PC-9 (cell line): ENCODE results near the gene SLC37A4. TPM values are rescaled to one million over a fixed set of nuclear protein-coding genes. Genes with fewer than 3 reads are reported as not detected.

ENCODE experiments used
- BruUV-seq: library from RNA; stranded (reverse); fragments of 400-500 nt; replicated peaks from 2 replicates; lab custom pipeline; 2021; lab: Mats Ljungman, UMichigan
- CTCF ChIA-PET: fragments of 300-600 bp; sonication (Branson Sonifier 250); formaldehyde crosslinking; loops from one replicate; lab custom pipeline; 2022; ENCODE audit warnings: antibody characterized with exemption; lab: Charles Lee
- POLR2A ChIA-PET: fragments of 300-600 bp; sonication (Branson Sonifier 250); formaldehyde crosslinking; loops from one replicate; lab custom pipeline; 2022; ENCODE audit warnings: antibody characterized with exemption; ENCODE audit not compliant: unreplicated experiment; lab: Charles Lee
- DNase-seq, 2 experiments: peaks; one replicate each; pipeline versions ENCODE4 v3.0.0 to v3.0.0-alpha.2; 2015 to 2022; ENCODE audit warnings: mixed read lengths in 1 of 2
- H2AFZ ChIP-seq: fragments of 200-600 bp; sonication (generic); 2 replicates; pipeline ENCODE4 v1.8.1; 2017; ENCODE audit warnings: antibody characterized with exemption
- H3F3A ChIP-seq: fragments of 200-600 bp; sonication (generic); 2 replicates; pipeline ENCODE4 v1.8.1; 2017; ENCODE audit warnings: antibody characterized with exemption, mild to moderate bottlenecking, low read depth; ENCODE audit not compliant: insufficient read depth
- H3K27ac ChIP-seq: fragments of 200-600 bp; sonication (generic); 2 replicates; pipeline ENCODE4 v1.6.1; 2016; ENCODE audit warnings: mixed run types
- H3K27me3 ChIP-seq: fragments of 200-600 bp; sonication (generic); 2 replicates; pipeline ENCODE4 v1.6.1; 2016; ENCODE audit warnings: low read depth, mixed run types; ENCODE audit not compliant: insufficient read depth
- H3K36me3 ChIP-seq: fragments of 200-600 bp; sonication (generic); 2 replicates; pipeline ENCODE4 v1.6.1; 2016; ENCODE audit warnings: low read depth, mixed run types
- H3K4me1 ChIP-seq: fragments of 200-600 bp; sonication (generic); replicated peaks from 2 replicates; pipeline ENCODE4 v1.6.1; 2016; ENCODE audit warnings: mixed run types; ENCODE audit not compliant: insufficient read depth
- H3K4me2 ChIP-seq: fragments of 200-600 bp; sonication (generic); 2 replicates; pipeline ENCODE4 v1.6.1; 2017; ENCODE audit warnings: mixed run types
- H3K4me3 ChIP-seq: fragments of 200-600 bp; sonication (generic); 2 replicates; pipeline ENCODE4 v1.6.1; 2016; ENCODE audit warnings: mixed run types
- H3K79me2 ChIP-seq: fragments of 200-600 bp; sonication (generic); 2 replicates; pipeline ENCODE4 v1.6.1; 2017; ENCODE audit warnings: low read depth, mixed run types
- H3K9me2 ChIP-seq: fragments of 200-600 bp; sonication (generic); 2 replicates; pipeline ENCODE4 v1.8.1; 2017; ENCODE audit warnings: mild to moderate bottlenecking; ENCODE audit not compliant: insufficient read depth
- H3K9me3 ChIP-seq: fragments of 200-600 bp; sonication (generic); 2 replicates; pipeline ENCODE4 v1.8.1; 2016; ENCODE audit warnings: low read depth; ENCODE audit not compliant: insufficient read depth
- H4K20me1 ChIP-seq: fragments of 200-600 bp; sonication (generic); 2 replicates; pipeline ENCODE4 v1.8.1; 2017; ENCODE audit not compliant: insufficient read depth
- EZH2 ChIP-seq: fragments of 200-600 bp; sonication (generic); IDR thresholded peaks from 2 replicates; pipeline ENCODE4 v1.8.0; 2017; ENCODE audit warnings: antibody characterized with exemption, low read depth
- intact Hi-C: fragments of 100-400 bp; cut with micrococcal nuclease; formaldehyde crosslinking; loops from one replicate; pipeline ENCODE4 v1.10.0; 2022; ENCODE audit not compliant: unreplicated experiment
- total RNA-seq: library from RNA; stranded (reverse); gene quantifications from 2 replicates; pipeline ENCODE4 v1.2.3, GENCODE V29; 2021
- TF ChIP-seq, protein P1 (sequence below): fragments of 200-600 bp; sonication (generic); conservative IDR thresholded peaks from 2 replicates; pipeline ENCODE4 v1.6.1; 2017; ENCODE audit warnings: mixed run types, antibody characterized with exemption, mild to moderate bottlenecking, moderate library complexity

SLC37A4 gene
- total RNA-seq, 1 experiment from 2014 or later: 24.3 TPM

- Histone ChIP-seq H3K27me3 (no peaks in the 10 kb centered on the region), H3K4me2 (no peak overlapping the region), H3K27ac (no peak overlapping the region), H3K4me1 (peaks cover 24% of the 10 kb centered on the region), H2AFZ (no peak overlapping the region), H3K4me3 (no peak overlapping the region), H3K79me2 (peaks cover 25% of the 10 kb centered on the region), H3K9me3 (no peaks in the 10 kb centered on the region), H3K36me3 (peaks cover 30% of the 10 kb centered on the region; the same call in 1 of the 2 replicates), H4K20me1 (peaks cover 6% of the 10 kb centered on the region), H3F3A (peaks cover 19% of the 10 kb centered on the region), H3K9me2 (no peaks in the 10 kb centered on the region)
- intact Hi-C loops: no loop called here
- DNase-seq: no peak
- TF ChIP-seq EZH2: no peak
- TF ChIP-seq, protein P1, sequence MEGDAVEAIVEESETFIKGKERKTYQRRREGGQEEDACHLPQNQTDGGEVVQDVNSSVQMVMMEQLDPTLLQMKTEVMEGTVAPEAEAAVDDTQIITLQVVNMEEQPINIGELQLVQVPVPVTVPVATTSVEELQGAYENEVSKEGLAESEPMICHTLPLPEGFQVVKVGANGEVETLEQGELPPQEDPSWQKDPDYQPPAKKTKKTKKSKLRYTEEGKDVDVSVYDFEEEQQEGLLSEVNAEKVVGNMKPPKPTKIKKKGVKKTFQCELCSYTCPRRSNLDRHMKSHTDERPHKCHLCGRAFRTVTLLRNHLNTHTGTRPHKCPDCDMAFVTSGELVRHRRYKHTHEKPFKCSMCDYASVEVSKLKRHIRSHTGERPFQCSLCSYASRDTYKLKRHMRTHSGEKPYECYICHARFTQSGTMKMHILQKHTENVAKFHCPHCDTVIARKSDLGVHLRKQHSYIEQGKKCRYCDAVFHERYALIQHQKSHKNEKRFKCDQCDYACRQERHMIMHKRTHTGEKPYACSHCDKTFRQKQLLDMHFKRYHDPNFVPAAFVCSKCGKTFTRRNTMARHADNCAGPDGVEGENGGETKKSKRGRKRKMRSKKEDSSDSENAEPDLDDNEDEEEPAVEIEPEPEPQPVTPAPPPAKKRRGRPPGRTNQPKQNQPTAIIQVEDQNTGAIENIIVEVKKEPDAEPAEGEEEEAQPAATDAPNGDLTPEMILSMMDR: no peak
- no TSS peak for BruUV-seq
- POLR2A ChIA-PET: no interaction called here
- CTCF ChIA-PET: no interaction called here
Observed at GRCh38 chr11:119025978-119026766, 4.5 kb downstream of the SLC37A4 start.

GRCh38 chr11:119025541-119025940 is 5.1 kb downstream of the SLC37A4 start:
- DNase-seq: no peak
- Histone ChIP-seq H3K4me2 (no peak overlapping the region), H3K4me1 (peaks cover 30% of the 10 kb centered on the region), H2AFZ (no peak overlapping the region), H3K4me3 (no peak overlapping the region), H3K36me3 (peaks cover 32% of the 10 kb centered on the region; the same call in 1 of the 2 replicates), H3K9me2 (no peaks in the 10 kb centered on the region), H3K27ac (no peak overlapping the region), H4K20me1 (peaks cover 7% of the 10 kb centered on the region), H3K27me3 (no peaks in the 10 kb centered on the region), H3K79me2 (peaks cover 31% of the 10 kb centered on the region), H3F3A (peaks cover 24% of the 10 kb centered on the region), H3K9me3 (no peaks in the 10 kb centered on the region)
- CTCF ChIA-PET: no interaction called here
- no peak for TF ChIP-seq EZH2
- TF ChIP-seq, protein P1: no peak
- no TSS peak for BruUV-seq
- intact Hi-C loops: no loop called here
- POLR2A ChIA-PET: interaction anchor here (0.6 kb wide), 1 partner anchor 355 kb away, joined by 4 read pairs; no protein-coding TSS in a partner anchor

DNA sequence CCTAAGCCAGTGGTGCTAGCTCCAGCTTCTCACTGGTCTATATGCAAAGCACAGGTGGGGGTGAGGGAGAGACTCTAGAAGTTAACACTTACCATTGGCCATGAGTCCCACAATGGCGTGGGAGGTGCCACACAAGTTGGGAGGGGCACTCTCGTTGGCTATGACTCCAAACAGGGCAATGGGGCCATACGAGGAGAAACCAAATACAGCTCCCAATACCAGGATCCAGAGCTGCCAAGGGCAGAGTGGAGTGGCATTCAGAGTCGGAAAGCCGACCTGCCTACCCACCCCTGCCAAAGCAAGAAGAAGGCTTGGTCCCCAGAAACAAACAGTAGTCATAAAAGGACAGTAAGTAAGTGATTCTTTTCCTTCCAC is 5.6 kb downstream of the SLC37A4 start:
- Histone ChIP-seq H3K9me2 (no peaks in the 10 kb centered on the region), H3K4me3 (no peak overlapping the region), H2AFZ (no peak overlapping the region), H3K4me2 (no peak overlapping the region), H3K4me1 (peaks cover 34% of the 10 kb centered on the region), H3F3A (peaks cover 24% of the 10 kb centered on the region), H3K27ac (no peak overlapping the region), H3K9me3 (no peaks in the 10 kb centered on the region), H4K20me1 (peaks cover 7% of the 10 kb centered on the region), H3K36me3 (peaks cover 32% of the 10 kb centered on the region; the same call in 1 of the 2 replicates), H3K27me3 (no peaks in the 10 kb centered on the region), H3K79me2 (peaks cover 34% of the 10 kb centered on the region)
- intact Hi-C loops: no loop called here
- BruUV-seq: no TSS peak
- TF ChIP-seq, protein P1: no peak
- TF ChIP-seq EZH2: no peak
- CTCF ChIA-PET: no interaction called here
- DNase-seq: no peak
- POLR2A ChIA-PET: interaction anchor here (0.6 kb wide), 1 partner anchor 355 kb away, joined by 4 read pairs; no protein-coding TSS in a partner anchor
